Endothelial cell of umbilical vein (primary cell): Measurements from ENCODE around the gene CAMK2N1. TPM values are rescaled to one million over a fixed set of nuclear protein-coding genes. Genes with fewer than 3 reads are reported as not detected.

ENCODE experiments used
- BruUV-seq: library from RNA; stranded (reverse); fragments of 400-500 nt; replicated peaks from 2 replicates; lab custom pipeline; 2021; lab: Mats Ljungman, UMichigan
- CTCF ChIA-PET: fragments of 300-600, 350-600 bp; sonication (Branson Sonifier 250); formaldehyde crosslinking; loops from one replicate; lab custom pipeline; 2021; ENCODE audit warnings: antibody characterized with exemption, inconsistent platforms; lab: Charles Lee
- POLR2A ChIA-PET: fragments of 300-600, 350-600 bp; sonication (Branson Sonifier 250); formaldehyde crosslinking; loops from one replicate; lab custom pipeline; 2021; ENCODE audit warnings: antibody characterized with exemption, inconsistent platforms; lab: Charles Lee
- DNase-seq: peaks from one replicate; pipeline ENCODE4 v3.0.0-alpha.2; 2011; ENCODE audit warnings: low read depth, low spot score
- FAIRE-seq: peaks from 2 replicates; lab custom pipeline; 2011; peaks lifted over from hg19 to GRCh38; lab: Jason Lieb, UNC
- H2AFZ ChIP-seq: 2 replicates; pipeline ENCODE4 v1.6.0; 2012; ENCODE audit warnings: low read depth, low read length, control low read depth, inconsistent platforms
- H3K27ac ChIP-seq: 2 replicates; pipeline ENCODE4 v1.5.1; 2011; ENCODE audit warnings: low read depth, mild to moderate bottlenecking, control low read depth, low read length, moderate library complexity; ENCODE audit not compliant: insufficient read depth
- H3K27me3 ChIP-seq, 2 experiments: 2 replicates each; pipeline versions ENCODE4 v1.6.0 to v1.6.1; 2011; ENCODE audit warnings: low read length in 2 of 2, mixed read lengths in 1 of 2; ENCODE audit not compliant: control insufficient read depth in 2 of 2, insufficient read depth in 2 of 2
- H3K36me3 ChIP-seq, 2 experiments: 2 replicates in 1 of 2; 3 replicates in 1 of 2; pipeline ENCODE4 v1.5.1; 2011; ENCODE audit warnings: low read length in 2 of 2, mild to moderate bottlenecking in 1 of 2, moderate library complexity in 1 of 2; ENCODE audit not compliant: control insufficient read depth in 2 of 2, insufficient read depth in 2 of 2; ENCODE audit errors: extremely low read depth in 1 of 2
- H3K4me1 ChIP-seq: 3 replicates; pipeline ENCODE4 v1.5.1; 2011; ENCODE audit warnings: mild to moderate bottlenecking, low read length; ENCODE audit not compliant: control insufficient read depth, insufficient read depth; ENCODE audit errors: extremely low read depth
- H3K4me2 ChIP-seq: 2 replicates; pipeline ENCODE4 v1.6.1; 2011; ENCODE audit warnings: low read length, control low read depth, mixed read lengths; ENCODE audit not compliant: insufficient read depth
- H3K4me3 ChIP-seq, 3 experiments: fragments of 200-600 bp in 1 of 3; sonication (generic), shearing (Covaris generic) in 1 of 3; replicated peaks in 1 of 3; 2 replicates each; pipeline ENCODE4 v1.5.1; 2011 to 2016; ENCODE audit warnings: control low read depth in 3 of 3, low read length in 3 of 3, mild to moderate bottlenecking in 2 of 3, inconsistent platforms in 1 of 3, low read depth in 1 of 3, moderate library complexity in 1 of 3; ENCODE audit not compliant: insufficient read depth in 1 of 3
- H3K79me2 ChIP-seq: 2 replicates; pipeline ENCODE4 v1.6.0; 2012; ENCODE audit warnings: low read length, inconsistent platforms; ENCODE audit not compliant: control insufficient read depth, insufficient read depth
- H3K9ac ChIP-seq: replicated peaks from 2 replicates; pipeline ENCODE3; 2011; ENCODE audit warnings: low read length, control low read depth; ENCODE audit not compliant: insufficient read depth; ENCODE audit errors: extremely low read depth
- H3K9me1 ChIP-seq: replicated peaks from 3 replicates; pipeline ENCODE4 v1.6.0; 2011; ENCODE audit warnings: mild to moderate bottlenecking, low read length; ENCODE audit not compliant: control insufficient read depth, insufficient read depth; ENCODE audit errors: extremely low read depth
- H3K9me3 ChIP-seq: replicated peaks from 2 replicates; pipeline ENCODE4 v1.5.1; 2012; ENCODE audit warnings: low read length, inconsistent platforms; ENCODE audit not compliant: control insufficient read depth, insufficient read depth
- H4K20me1 ChIP-seq: replicated peaks from 2 replicates; pipeline ENCODE3; 2011; ENCODE audit warnings: mild to moderate bottlenecking, low read length; ENCODE audit not compliant: control insufficient read depth, insufficient read depth; ENCODE audit errors: extremely low read depth
- EZH2 ChIP-seq: IDR thresholded peaks from 2 replicates; pipeline ENCODE4 v1.6.1; 2012; ENCODE audit warnings: borderline replicate concordance, low read depth, mild to moderate bottlenecking, moderate library complexity, low read length, inconsistent platforms; ENCODE audit not compliant: severe bottlenecking
- FOS ChIP-seq: IDR thresholded peaks from 2 replicates; pipeline ENCODE4 v1.6.1; 2011; ENCODE audit warnings: mild to moderate bottlenecking, low read length, moderate library complexity, borderline replicate concordance; ENCODE audit not compliant: insufficient read depth
- GATA2 ChIP-seq: IDR thresholded peaks from 2 replicates; pipeline ENCODE4 v1.7.0; 2011; ENCODE audit warnings: low read depth, mild to moderate bottlenecking, moderate library complexity, mixed read lengths, low read length; ENCODE audit not compliant: insufficient read length, insufficient read depth
- JUN ChIP-seq: IDR thresholded peaks from 2 replicates; pipeline ENCODE4 v1.6.1; 2011; ENCODE audit warnings: borderline replicate concordance, low read depth; ENCODE audit not compliant: insufficient read length, insufficient read depth
- MYC ChIP-seq: IDR thresholded peaks from one replicate; pipeline ENCODE4 v1.6.1; 2011; ENCODE audit warnings: mild to moderate bottlenecking, low read depth, low read length
- POLR2A ChIP-seq: IDR thresholded peaks from 2 replicates; pipeline ENCODE4 v1.6.1; 2012; ENCODE audit warnings: low read depth, mild to moderate bottlenecking, control low read depth, low read length
- POLR2AphosphoS5 ChIP-seq: IDR thresholded peaks from 2 replicates; pipeline ENCODE4 v1.6.1; 2012; ENCODE audit warnings: low read depth, mild to moderate bottlenecking, control low read depth, low read length, moderate library complexity; ENCODE audit not compliant: insufficient read depth
- dilution Hi-C: fragments of 300-500 bp; cut with MboI; formaldehyde crosslinking; loops from one replicate; pipeline ENCODE4 v1.15.0; 2019; ENCODE audit warnings: low sequenced_read_pairs; ENCODE audit not compliant: extremely low pct_ligation_motif_present
- intact Hi-C: fragments of 100-400 bp; cut with micrococcal nuclease; formaldehyde crosslinking; loops from one replicate; pipeline ENCODE4 v1.10.0; 2022
- polyA plus RNA-seq, 4 experiments: library from polyadenylated mRNA; depleted of rRNA in 3 of 4; stranded (reverse) in 3 of 4; unstranded in 1 of 4; fragments of >200 nt; gene quantifications; 2 replicates each; pipeline versions ENCODE4 v1.2.1 to v1.2.3, GENCODE V29; 2011 to 2012; ENCODE audit warnings: missing spikeins in 1 of 4
- total RNA-seq: library from RNA; stranded (reverse); gene quantifications from 2 replicates; pipeline ENCODE4 v1.2.3, GENCODE V29; 2021
- TF ChIP-seq, protein P1 (sequence below): IDR thresholded peaks from 2 replicates; pipeline ENCODE4 v1.6.1; 2011; ENCODE audit not compliant: insufficient read depth, insufficient read length
- TF ChIP-seq, protein P2 (sequence below), 2 donors: IDR thresholded peaks; 1 replicate in 1 of 2; 2 replicates in 1 of 2; pipeline ENCODE4 v1.5.1; 2011; ENCODE audit warnings: low read length in 2 of 2, mild to moderate bottlenecking in 2 of 2, moderate library complexity in 2 of 2, control low read depth in 1 of 2, inconsistent platforms in 1 of 2, low read depth in 1 of 2; ENCODE audit not compliant: insufficient read depth in 1 of 2; ENCODE audit errors: extremely low read depth in 1 of 2

Gene CAMK2N1
- total and polyA plus RNA-seq, 2 donors (not counting 3 experiments of a cell fraction or from before 2014, with no cell fraction given): 3.3 to 18.3 TPM

DNA sequence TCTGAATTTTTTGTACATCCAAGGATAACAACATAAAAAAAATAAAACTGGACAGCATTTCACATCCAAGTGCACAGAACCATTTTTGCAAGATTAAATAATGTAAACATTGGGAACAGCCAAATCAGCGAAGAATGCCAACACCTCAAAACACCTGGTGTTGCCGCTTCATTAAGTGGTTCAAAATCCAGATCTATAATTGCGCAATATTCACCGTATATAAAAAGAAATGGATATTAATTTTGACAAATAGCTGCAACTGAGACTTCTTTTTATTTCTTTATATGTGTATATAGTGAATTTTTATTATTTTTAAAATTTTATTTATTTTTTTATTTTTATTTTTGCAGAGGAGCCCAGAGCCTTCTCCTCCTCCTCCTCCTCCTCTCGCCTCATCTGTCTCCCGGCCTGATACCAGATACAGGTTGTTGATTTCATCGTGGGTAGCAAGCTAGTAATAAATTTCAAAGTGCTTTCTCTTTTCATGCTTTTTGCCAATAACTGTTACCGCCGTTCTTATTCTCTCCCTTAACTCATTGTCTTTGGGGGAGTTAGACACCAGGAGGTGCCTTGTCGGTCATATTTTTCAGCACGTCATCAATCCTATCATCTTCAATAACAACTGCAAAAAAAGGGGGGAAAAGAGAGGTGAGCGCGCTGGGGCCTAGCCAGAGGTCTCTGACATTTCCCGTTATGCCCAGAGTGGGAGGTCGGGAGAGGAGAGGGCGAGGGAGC is 2.7 kb downstream of the CAMK2N1 start:
- ChIA-PET CTCF (interaction anchor here (1.0 to 6.2 kb wide), 5 partner anchors 7 to 120 kb away, joined by 3 to 45 read pairs (median 6); no protein-coding TSS in a partner anchor), POLR2A (interaction anchor here (1.0 kb wide), 1 partner anchor 11 kb away, joined by 3 read pairs; no protein-coding TSS in a partner anchor)
- TF ChIP-seq EZH2: no peak
- TF ChIP-seq, protein P1, sequence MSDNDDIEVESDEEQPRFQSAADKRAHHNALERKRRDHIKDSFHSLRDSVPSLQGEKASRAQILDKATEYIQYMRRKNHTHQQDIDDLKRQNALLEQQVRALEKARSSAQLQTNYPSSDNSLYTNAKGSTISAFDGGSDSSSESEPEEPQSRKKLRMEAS: no peak
- Histone ChIP-seq H3K27ac (no peak overlapping the region), H3K79me2 (no peaks in the 10 kb centered on the region), H3K4me3 (peak overlapping the region in 2 of 3 experiments; percentile 54 to 56), H3K9me3 (no peaks in the 10 kb centered on the region), H3K36me3 (no peaks in the 10 kb centered on the region), H3K4me2 (peak overlapping the region; percentile 74), H3K27me3 (peaks cover 0 to 3% of the 10 kb centered on the region in 2 experiments), H3K4me1 (peaks cover 12% of the 10 kb centered on the region), H3K9ac (no peak overlapping the region), H3K9me1 (no peaks in the 10 kb centered on the region), H2AFZ (no peak overlapping the region), H4K20me1 (no peaks in the 10 kb centered on the region)
- no peak for FAIRE-seq
- DNase-seq: no peak
- BruUV-seq: no TSS peak
- intact Hi-C loops: no loop called here
- dilution Hi-C loops: no loop called here

DNA sequence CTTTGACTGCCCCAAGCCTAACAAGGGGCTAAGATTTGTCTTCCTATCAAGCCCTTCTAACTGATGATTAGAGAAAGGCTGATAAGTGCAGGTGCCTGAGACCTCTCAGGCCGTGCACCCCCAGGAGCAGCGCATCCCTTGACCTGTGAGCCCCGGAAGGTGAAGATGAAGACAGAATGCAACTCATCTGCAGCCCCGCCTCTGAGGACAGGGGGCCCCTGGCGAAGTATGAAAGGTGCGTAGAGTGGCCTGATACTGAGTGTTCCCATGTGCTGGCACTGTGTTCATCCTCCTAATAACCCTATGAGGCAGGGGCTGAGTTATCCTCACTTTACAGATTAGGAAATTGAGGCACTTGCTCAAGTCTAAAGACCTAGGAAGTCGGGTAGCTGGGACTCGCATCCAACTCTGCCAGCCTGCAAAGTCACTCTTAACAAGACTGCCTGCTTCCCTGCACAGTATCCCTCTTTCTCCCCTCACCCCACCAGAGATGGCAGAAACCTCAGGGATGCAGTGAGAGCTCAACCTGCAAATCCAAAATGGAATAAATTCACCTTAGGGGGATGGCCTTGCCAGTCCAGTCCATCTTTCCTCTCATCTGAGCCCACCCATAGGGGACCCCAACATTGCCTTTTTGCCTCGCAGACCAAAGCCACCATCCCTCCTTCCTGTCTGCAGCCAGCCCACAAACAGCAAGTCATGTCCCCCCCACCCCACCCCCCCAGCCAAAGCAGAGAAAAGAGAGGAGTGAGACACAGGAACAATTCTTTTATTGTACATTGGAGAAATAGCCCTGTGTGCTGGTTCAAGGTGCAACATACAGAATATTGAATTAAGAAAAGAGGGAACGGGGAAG is 4.1 kb downstream of the CAMK2N1 start:
- H4K20me1 ChIP-seq: no peaks in the 10 kb centered on the region
- no TSS peak for BruUV-seq
- H3K9me1 ChIP-seq: no peaks in the 10 kb centered on the region
- H3K27me3 ChIP-seq: peaks cover 0 to 2% of the 10 kb centered on the region in 2 experiments
- H3K9ac ChIP-seq: no peak overlapping the region
- TF ChIP-seq JUN: no peak
- no peak for TF ChIP-seq POLR2A
- TF ChIP-seq POLR2AphosphoS5: no peak
- no peak for TF ChIP-seq EZH2
- TF ChIP-seq FOS: no peak
- TF ChIP-seq MYC: no peak
- TF ChIP-seq, protein P1: no peak
- TF ChIP-seq GATA2: no peak
- TF ChIP-seq, protein P2, sequence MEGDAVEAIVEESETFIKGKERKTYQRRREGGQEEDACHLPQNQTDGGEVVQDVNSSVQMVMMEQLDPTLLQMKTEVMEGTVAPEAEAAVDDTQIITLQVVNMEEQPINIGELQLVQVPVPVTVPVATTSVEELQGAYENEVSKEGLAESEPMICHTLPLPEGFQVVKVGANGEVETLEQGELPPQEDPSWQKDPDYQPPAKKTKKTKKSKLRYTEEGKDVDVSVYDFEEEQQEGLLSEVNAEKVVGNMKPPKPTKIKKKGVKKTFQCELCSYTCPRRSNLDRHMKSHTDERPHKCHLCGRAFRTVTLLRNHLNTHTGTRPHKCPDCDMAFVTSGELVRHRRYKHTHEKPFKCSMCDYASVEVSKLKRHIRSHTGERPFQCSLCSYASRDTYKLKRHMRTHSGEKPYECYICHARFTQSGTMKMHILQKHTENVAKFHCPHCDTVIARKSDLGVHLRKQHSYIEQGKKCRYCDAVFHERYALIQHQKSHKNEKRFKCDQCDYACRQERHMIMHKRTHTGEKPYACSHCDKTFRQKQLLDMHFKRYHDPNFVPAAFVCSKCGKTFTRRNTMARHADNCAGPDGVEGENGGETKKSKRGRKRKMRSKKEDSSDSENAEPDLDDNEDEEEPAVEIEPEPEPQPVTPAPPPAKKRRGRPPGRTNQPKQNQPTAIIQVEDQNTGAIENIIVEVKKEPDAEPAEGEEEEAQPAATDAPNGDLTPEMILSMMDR (IDR thresholded peaks at IDR 0.05; ENCODE audit: extremely low read depth in 1 of 2, insufficient read depth in 1 of 2, low read depth in 1 of 2, low read length in 2 of 2): no peak
- H3K36me3 ChIP-seq: no peaks in the 10 kb centered on the region
- FAIRE-seq: no peak
- CTCF ChIA-PET: interaction anchor here (1.2 to 6.2 kb wide), 4 partner anchors 9 to 564 kb away, joined by 3 to 45 read pairs (median 12); no protein-coding TSS in a partner anchor
- no peaks in the 10 kb centered on the region for H3K9me3 ChIP-seq
- H2AFZ ChIP-seq: no peak overlapping the region
- H3K4me1 ChIP-seq: peaks cover 12% of the 10 kb centered on the region
- POLR2A ChIA-PET: no interaction called here
- H3K79me2 ChIP-seq: no peaks in the 10 kb centered on the region
- intact Hi-C loops (no loop called here), dilution Hi-C loops (no loop called here)
- no peak overlapping the region for H3K4me2 ChIP-seq
- no peak for DNase-seq
- no peak overlapping the region for H3K27ac ChIP-seq
- H3K4me3 ChIP-seq: no peak overlapping the region
